ENCODE measurements around the gene OARD1. TPM values are rescaled to one million over a fixed set of nuclear protein-coding genes. Genes with fewer than 3 reads are reported as not detected.

Gene OARD1
- total RNA-seq, 2 donors from 2014 or later = 31.8 to 41.2 TPM

DNA sequence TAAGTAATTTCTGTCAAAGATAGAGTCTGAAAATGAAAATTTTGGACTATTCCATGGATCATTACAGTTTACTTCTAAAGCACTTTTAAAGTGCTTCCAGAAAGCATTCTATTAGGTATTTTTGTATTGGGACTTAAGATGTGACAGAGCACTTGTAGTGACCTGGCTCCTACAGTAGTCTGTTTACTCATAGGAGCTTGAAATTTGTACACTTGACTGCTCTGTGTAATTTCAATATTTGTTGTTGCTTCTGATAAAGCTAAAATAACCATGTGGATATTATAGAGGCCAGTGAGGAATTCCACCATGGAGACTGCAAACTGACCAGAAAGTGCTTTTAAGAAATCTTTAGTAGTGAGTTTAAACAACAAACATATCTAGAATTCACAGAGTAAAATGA lies 10.9 kb upstream of the OARD1 start:
- H3K4me1 Mint-ChIP-seq = peaks cover 24% of the 10 kb centered on the region
- no peak for ATAC-seq (replicated peaks)
- no peak overlapping the region for H3K4me3 Mint-ChIP-seq
- no peaks in the 10 kb centered on the region for H3K27me3 Mint-ChIP-seq
- H3K27ac Mint-ChIP-seq = no peak overlapping the region
- no peaks in the 10 kb centered on the region for H3K9me3 Mint-ChIP-seq
- peaks cover 100% of the 10 kb centered on the region for H3K36me3 Mint-ChIP-seq (ENCODE audit: low read depth)

DNA sequence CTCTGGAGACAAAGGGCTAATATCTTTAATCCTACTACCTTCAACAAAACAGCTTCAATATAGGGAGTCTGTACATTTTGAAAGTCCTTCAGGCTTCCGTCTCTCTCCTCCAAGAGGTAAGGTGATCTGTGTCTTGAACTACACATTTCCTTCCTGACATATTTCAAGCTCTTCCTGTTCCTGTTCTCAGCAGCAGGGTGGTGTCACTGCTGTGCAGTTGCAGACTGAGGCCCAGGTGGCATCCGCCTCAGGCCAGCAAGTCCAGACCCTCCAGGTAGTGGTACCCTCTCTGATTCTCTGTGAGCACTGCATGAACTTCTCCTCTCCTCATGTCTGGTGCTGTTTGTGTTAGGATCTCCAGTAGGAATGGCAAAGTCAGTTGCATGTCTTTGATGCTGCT lies 8.5 kb upstream of the OARD1 start:
- H3K27me3 Mint-ChIP-seq = no peaks in the 10 kb centered on the region
- ATAC-seq (replicated peaks) = peak; percentile 59
- peak overlapping the region; percentile 72 for H3K4me3 Mint-ChIP-seq
- H3K36me3 Mint-ChIP-seq (ENCODE audit: low read depth) = peaks cover 84% of the 10 kb centered on the region
- H3K27ac Mint-ChIP-seq = peak overlapping the region; percentile 89
- H3K9me3 Mint-ChIP-seq = no peaks in the 10 kb centered on the region
- H3K4me1 Mint-ChIP-seq = peaks cover 26% of the 10 kb centered on the region

DNA sequence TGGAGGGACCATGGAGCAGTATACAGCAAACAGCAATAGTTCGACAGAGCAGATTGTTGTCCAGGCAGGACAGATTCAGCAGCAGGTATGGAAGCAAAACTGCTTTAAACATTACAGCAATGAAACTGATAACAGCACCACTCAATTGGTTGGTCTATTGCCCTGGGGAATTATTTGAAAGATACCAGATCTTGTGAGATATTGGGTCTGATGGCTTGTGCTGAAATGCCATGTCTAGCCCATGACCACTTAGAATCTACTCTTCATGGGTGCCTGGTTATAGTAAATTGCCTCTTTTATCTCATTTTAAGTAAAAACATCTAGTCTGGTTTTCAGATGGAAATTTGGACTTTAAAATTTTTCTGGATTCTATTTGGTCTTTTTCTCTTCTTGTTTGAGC lies 6.9 kb upstream of the OARD1 start:
- no peaks in the 10 kb centered on the region for H3K27me3 Mint-ChIP-seq
- peaks cover 41% of the 10 kb centered on the region for H3K4me1 Mint-ChIP-seq
- peaks cover 84% of the 10 kb centered on the region for H3K36me3 Mint-ChIP-seq (ENCODE audit: low read depth)
- no peaks in the 10 kb centered on the region for H3K9me3 Mint-ChIP-seq
- H3K4me3 Mint-ChIP-seq = no peak overlapping the region
- H3K27ac Mint-ChIP-seq = peak overlapping the region; percentile 89
- ATAC-seq (replicated peaks) = no peak

- Mint-ChIP-seq H3K27ac (no peak overlapping the region), H3K4me1 (peaks cover 42% of the 10 kb centered on the region), H3K9me3 (no peaks in the 10 kb centered on the region), H3K36me3 (ENCODE audit: low read depth) (peaks cover 81% of the 10 kb centered on the region), H3K27me3 (no peaks in the 10 kb centered on the region), H3K4me3 (no peak overlapping the region)
- ATAC-seq (replicated peaks) = no peak
These were observed 5.9 kb upstream of the OARD1 start for GRCh38 chr6:41078101-41078500.

GRCh38 chr6:41077536-41077935 lies 5.4 kb upstream of the OARD1 start:
- Mint-ChIP-seq H3K4me3 (no peak overlapping the region), H3K9me3 (no peaks in the 10 kb centered on the region), H3K4me1 (peaks cover 39% of the 10 kb centered on the region), H3K36me3 (ENCODE audit: low read depth) (peaks cover 79% of the 10 kb centered on the region), H3K27me3 (no peaks in the 10 kb centered on the region), H3K27ac (no peak overlapping the region)
- no peak for ATAC-seq (replicated peaks)

- Mint-ChIP-seq H3K9me3 (no peaks in the 10 kb centered on the region), H3K27me3 (no peaks in the 10 kb centered on the region), H3K27ac (peak overlapping the region; percentile 92), H3K36me3 (ENCODE audit: low read depth) (peaks cover 78% of the 10 kb centered on the region), H3K4me1 (peaks cover 33% of the 10 kb centered on the region), H3K4me3 (peak overlapping the region; percentile 88)
- ATAC-seq (replicated peaks) = no peak
These were observed 3.8 kb upstream of the OARD1 start for GRCh38 chr6:41075651-41076626.

DNA sequence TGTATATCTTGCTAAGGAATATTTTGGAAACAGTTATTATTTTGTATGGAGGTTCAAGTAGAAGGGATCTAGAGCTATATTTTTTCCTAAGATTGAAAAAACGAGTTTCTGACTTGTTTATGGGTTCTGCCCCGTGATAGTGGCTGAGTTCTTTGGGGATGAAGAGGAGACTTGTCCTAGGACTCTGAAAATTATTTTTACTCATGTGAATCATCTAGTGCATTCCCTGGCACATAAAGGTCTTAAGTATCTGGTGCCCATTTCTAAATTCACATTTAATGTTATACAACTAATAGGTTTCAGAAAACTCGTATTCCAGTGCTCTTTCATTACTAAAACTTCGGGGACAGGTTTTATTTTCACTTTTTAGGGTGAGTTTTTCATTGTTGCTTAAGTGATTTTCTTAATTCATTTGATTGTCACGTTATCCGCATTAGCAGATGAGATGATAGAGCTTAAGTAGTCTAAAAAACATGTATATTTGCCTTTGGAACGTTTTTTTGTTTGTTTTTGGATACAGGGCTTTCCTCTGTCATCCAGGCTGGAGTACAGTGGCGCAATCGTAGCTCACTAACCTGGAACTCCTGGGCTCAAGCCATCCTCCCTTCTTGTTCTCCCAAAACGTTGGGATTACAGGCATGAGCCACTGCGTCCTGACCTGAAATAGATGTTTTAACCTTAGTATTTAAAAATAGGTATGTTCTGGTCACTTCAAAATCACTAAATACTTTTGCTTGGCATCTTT lies 2.7 kb upstream of the OARD1 start:
- ATAC-seq (replicated peaks) = no peak
- peaks cover 78% of the 10 kb centered on the region for H3K36me3 Mint-ChIP-seq (ENCODE audit: low read depth)

DNA sequence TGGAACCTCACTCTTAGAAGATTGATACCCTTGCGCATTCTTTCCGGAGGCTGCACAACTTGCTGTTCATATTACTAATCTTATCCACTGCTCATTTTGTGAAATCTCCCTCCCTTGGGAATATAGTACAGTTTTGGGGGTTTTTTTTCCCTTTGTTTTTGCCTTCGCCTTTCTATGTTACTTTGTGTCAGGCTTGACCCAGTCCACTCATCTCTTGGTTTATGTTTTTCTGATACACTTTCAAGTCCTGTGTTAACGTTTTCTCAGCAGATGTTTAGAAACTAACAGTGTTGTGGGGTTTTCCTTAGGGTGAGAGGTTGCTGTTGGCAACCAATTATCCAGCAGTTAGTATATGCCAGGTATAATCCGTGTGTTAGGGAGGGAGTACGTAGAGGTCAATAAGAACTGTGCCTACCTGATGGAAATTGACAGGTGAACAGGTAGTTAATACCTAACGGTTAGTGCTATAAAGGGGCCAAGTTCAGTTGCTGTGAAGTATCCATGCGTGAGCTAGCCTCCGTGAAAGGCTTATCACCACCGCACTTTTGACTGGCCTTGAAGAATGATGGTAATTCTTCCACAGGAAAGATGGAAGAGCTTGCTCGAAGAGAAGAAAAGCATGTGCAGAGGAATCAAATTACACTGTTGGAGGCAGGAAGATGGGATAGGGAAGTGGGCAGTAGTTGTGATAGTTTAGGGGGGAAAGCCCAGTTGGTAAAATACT lies 2.0 kb upstream of the OARD1 start:
- H3K27ac Mint-ChIP-seq = peak overlapping the region; percentile 92
- ATAC-seq (replicated peaks) = no peak
- H3K36me3 Mint-ChIP-seq (ENCODE audit: low read depth) = peaks cover 78% of the 10 kb centered on the region
- peaks cover 28% of the 10 kb centered on the region for H3K4me1 Mint-ChIP-seq
- H3K4me3 Mint-ChIP-seq = peak overlapping the region; percentile 88
- H3K9me3 Mint-ChIP-seq = no peaks in the 10 kb centered on the region
- H3K27me3 Mint-ChIP-seq = no peaks in the 10 kb centered on the region

More for the DNA sequence above, 2.7 kb upstream of the OARD1 start:
- peak overlapping the region; percentile 88 for H3K4me3 Mint-ChIP-seq
- H3K9me3 Mint-ChIP-seq = no peaks in the 10 kb centered on the region
- no peaks in the 10 kb centered on the region for H3K27me3 Mint-ChIP-seq
- peaks cover 28% of the 10 kb centered on the region for H3K4me1 Mint-ChIP-seq
- H3K27ac Mint-ChIP-seq = peak overlapping the region; percentile 92

- ATAC-seq (replicated peaks) = peak; percentile 26
- H3K27ac Mint-ChIP-seq = peak overlapping the region; percentile 97
- H3K36me3 Mint-ChIP-seq (ENCODE audit: low read depth) = peaks cover 78% of the 10 kb centered on the region
- H3K4me1 Mint-ChIP-seq = peaks cover 28% of the 10 kb centered on the region
- H3K4me3 Mint-ChIP-seq = peak overlapping the region; percentile 88
- no peaks in the 10 kb centered on the region for H3K9me3 Mint-ChIP-seq
- H3K27me3 Mint-ChIP-seq = no peaks in the 10 kb centered on the region
These were observed 1.2 kb upstream of the OARD1 start for GRCh38 chr6:41073203-41073967.

DNA sequence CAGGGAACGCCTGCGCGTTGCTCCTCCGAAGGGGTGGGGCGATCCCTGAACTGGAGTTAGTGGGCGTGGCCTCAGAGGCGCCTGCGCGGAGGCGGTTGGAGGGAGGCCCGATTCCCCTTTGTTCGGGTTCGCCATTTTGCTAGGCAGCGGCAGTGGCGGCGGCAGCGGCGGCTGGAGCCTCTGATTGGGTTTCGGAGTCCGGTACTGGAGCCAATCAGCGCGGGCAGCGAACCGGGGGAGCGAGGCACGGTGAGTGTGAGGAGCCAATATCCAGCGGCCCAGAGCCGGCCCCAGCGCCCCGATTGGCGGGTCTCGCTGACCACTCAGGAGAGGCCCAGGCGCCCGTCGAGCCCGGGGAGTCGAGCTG lies 663 bp upstream of the OARD1 start, which contains the start of gene NFYA:
NFYA (plus strand) TSS at position 139 of the 367 bp plus-strand sequence. CDS start 6,116 bp downstream, outside the sequence.
- no peaks in the 10 kb centered on the region for H3K9me3 Mint-ChIP-seq
- H3K27me3 Mint-ChIP-seq = no peaks in the 10 kb centered on the region
- peak within 1 kb of the TSS; percentile 88 for H3K4me3 Mint-ChIP-seq
- H3K27ac Mint-ChIP-seq = peak within 1 kb of the TSS; percentile 97
- H3K4me1 Mint-ChIP-seq = peaks cover 33% of the 10 kb centered on the region
- H3K36me3 Mint-ChIP-seq (ENCODE audit: low read depth) = peaks cover 78% of the 10 kb centered on the region
- ATAC-seq (replicated peaks) = peak; percentile 80

DNA sequence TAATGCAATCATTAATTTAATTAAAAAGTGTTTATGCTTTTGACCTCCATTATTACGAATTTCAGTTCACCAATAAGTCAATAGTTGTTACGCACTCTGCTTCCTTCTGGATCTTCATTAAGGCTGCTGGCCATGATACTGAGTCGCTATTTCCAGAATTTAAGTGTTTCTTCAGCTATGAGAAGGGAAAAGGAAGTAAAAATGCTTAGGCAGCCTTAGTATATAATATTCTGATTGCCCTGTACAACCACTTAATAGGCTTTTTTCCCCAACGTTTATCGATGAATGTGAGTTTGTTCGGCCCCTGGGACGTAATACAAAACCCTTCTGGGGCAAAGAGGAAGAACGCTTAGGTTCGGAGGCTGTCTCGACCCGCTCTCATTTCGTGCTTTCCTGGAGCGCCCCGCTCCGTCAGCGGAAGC lies 644 bp downstream of the OARD1 start:
- H3K9me3 Mint-ChIP-seq = no peaks in the 10 kb centered on the region
- peak overlapping the region; percentile 88 for H3K4me3 Mint-ChIP-seq
- peaks cover 91% of the 10 kb centered on the region for H3K36me3 Mint-ChIP-seq (ENCODE audit: low read depth)
- peaks cover 41% of the 10 kb centered on the region for H3K4me1 Mint-ChIP-seq
- H3K27me3 Mint-ChIP-seq = no peaks in the 10 kb centered on the region
- no peak for ATAC-seq (replicated peaks)
- H3K27ac Mint-ChIP-seq = peak overlapping the region; percentile 97

DNA sequence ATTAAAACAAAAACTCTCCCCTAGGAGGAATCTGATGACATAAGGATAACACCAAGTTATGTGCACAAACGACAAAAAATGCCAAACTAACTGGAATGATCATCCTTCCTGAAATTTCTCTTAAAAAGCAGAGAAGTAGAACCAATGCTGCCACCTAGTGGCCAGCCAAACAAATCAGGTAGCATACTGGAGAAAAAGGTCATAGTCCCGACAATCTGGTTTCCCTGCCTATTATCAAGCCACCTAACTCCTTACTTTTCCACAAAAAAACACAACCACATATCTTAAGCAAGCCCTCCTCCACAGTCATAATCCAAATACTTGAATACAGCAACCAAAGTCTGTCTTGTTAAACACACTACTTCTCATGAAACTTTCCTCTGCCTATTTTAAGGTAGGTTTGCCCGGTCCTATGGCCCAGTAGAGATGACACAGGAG lies 5.3 kb downstream of the OARD1 start:
- no peak for ATAC-seq (replicated peaks)
- Mint-ChIP-seq H3K27ac (peak overlapping the region; percentile 26), H3K36me3 (ENCODE audit: low read depth) (peaks cover 99% of the 10 kb centered on the region), H3K4me3 (no peak overlapping the region), H3K9me3 (no peaks in the 10 kb centered on the region), H3K4me1 (peaks cover 20% of the 10 kb centered on the region), H3K27me3 (no peaks in the 10 kb centered on the region)

GRCh38 chr6:41065550-41066026 lies 6.6 kb downstream of the OARD1 start:
- Mint-ChIP-seq H3K9me3 (no peaks in the 10 kb centered on the region), H3K36me3 (ENCODE audit: low read depth) (peaks cover 99% of the 10 kb centered on the region), H3K4me1 (peaks cover 17% of the 10 kb centered on the region), H3K4me3 (no peak overlapping the region), H3K27me3 (no peaks in the 10 kb centered on the region), H3K27ac (no peak overlapping the region)
- ATAC-seq (replicated peaks) = no peak
